Glomerular visceral epithelial cell (primary cell): ENCODE results near the gene ZNF682.
"Not testable (repeated sequence)": the region's sequence is repeated elsewhere in the genome, so short reads cannot be mapped to it uniquely, and the experiment has no call there.

ENCODE experiments used
- DNase-seq: peaks from one replicate; pipeline ENCODE4 v3.0.0-alpha.2; 2016; ENCODE audit errors: extremely low spot score

Gene ZNF682

DNA sequence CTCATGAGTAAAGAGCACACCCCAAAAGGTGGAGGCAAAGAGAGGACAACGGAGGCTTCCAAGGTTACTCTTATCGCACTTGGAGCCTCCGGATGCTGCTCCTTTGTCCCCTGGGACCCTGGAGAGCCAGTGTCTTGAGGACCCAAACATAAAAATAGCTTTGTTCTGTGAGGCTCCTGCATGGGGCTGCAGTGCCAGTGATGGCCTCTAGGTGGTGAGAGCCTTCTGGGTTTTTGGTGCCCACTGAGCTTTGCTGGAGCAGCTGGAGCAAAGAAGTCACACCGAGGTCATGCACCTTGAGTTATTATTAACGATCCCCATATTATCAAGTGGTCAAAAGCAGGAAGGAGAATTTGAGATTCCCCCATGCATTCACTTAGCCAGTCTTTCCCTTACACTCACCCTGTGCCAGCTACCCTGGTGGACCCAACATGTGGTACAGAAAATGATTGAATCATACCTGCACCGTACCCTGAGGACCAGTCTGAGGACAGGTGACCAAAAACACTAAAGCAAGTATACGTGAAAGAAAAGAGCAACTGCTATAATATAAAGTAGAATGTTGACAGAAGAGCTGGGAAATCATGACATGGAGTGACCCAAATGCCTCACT, 41.5 kb downstream of the ZNF682 start:
- no peak for DNase-seq

DNA sequence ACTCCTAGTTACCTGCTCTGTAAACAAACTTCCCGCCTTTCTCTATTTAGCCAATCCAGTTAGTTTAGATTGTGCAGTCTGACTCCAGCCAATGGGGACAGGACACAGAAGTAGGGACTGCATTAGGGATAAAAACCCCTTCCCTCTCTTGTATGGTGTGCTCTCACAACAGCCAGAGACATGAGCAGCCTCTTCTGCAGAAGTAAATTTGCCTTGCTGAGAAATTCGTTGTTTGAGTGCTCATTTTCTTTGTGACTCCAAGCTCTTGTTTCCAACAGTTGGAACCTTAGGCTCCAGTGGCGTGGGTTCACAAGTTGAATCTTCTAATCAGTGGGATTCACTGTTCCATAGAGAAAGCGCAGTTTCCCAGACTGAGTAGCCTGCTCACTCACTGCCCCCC, 72.4 kb downstream of the ZNF682 start:
- no peak for DNase-seq

DNA sequence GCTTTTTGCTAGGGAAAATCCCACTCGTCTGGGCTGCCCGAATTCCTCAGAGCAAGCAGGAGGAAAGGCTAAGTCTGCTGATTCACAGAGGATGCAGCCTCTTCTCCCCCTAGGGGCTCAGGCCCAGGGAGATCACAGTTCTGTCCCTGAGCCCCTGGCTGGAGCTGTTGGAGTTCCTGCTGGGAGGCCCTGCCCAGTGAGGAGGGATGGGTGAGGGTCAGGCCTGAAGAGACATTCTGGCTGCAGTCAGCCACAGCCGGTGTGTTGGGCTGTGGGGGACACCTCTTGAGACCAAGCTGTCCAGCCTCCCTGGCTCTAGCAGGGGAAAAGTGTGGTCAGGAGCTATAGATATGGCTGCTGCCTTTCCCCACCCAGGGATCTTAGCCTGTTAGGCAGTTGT, 73.2 kb downstream of the ZNF682 start:
- DNase-seq: not testable (repeated sequence)

DNA sequence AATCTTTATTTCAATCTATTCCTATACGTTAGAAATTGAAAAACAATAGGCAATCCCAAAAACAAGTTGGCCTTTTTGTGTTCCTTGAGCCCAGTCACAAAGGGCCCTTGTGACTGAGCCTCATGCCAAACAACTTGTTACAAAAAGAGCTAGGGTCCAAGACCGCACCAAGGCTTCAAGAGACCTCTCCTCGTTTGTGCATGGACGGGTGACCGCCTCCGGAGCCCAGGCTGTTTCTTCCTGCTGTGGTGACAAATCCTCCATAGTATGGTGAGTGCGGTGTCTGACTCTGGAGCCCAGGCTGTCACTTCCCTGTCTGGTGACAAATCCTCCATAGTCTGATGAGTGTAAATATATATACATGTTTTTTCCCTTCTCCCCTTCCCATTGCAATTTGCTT, 74.9 kb downstream of the ZNF682 start:
- DNase-seq: no peak

DNA sequence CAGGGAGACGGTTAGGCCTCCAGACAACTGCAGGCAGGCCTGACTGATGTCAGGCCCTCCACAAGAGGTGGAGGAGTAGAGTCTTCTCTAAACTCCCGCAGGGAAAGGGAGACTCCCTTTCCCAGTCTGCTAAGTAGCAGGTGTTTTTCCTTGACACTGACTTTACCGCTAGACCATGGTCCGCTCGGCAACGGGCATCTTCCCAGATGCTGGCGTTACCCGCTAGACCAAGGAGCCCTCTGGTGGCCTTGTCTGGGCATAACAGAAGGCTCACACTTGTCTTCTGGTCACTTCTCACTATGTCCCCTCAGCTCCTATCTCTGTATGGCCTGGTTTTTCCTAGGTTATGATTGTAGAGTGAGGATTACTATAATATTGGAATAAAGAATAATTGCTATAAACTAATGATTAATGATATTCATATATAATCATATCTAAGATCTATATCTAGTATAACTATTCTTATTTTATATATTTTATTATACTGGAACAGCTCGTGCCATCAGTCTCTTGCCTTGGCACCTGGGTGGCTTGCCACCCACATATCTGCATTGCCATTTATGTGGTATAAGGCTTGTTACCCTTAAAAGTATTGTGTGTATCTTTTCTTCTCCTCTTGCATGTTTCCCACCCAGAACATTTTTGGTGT, 80.0 kb downstream of the ZNF682 start:
- not testable (repeated sequence) for DNase-seq

DNA sequence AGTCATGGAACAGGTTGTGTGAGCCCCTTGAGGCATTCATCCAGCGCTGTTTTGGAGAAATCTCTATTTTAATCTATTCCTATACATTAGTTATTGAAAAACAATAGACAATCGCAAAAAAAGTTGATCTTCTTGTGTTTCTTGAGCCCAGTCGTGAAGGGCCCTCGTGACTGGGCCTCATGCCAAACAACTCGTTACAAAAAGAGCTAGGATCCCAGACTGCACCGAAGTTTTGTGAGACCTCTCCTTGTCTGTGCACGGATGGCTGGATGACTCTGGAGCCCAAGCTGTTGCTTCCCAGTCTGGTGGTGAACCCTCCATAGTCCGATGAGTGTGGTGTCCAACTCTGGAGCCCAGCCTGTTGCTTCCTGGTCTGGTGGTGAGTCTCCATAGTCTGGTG, 81.5 kb downstream of the ZNF682 start:
- not testable (repeated sequence) for DNase-seq

DNA sequence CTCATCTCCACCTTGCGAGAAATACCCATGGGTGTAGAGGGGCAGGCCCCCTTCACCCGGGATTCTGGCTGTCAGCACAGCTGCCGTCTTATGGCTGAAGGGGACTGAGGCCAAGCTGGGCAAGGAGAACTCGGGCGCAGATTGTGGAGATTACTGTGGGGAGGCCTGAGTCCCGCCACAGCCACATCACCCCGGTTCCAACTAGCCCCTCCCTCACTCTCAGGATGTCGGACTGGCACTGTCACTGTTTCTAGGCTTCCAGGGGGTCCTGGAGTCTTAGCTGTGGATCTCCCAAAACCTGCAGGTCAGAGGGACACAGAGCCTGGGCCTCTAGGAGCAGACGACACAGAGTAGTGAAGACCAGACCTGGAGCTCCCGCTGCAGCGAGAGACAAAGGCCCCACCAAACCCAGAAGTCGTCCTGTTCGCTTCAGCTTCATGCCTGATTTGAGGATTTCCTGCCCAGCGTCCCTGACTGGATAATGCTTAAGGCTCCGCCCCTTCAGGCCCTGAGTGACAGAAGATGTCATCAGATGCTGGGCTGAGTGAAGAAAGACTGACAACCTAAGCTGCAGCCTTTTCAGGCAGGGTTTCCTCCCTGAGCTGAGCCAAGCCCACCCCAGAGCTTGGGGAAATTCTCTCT, 82.8 kb downstream of the ZNF682 start:
- no peak for DNase-seq

DNA sequence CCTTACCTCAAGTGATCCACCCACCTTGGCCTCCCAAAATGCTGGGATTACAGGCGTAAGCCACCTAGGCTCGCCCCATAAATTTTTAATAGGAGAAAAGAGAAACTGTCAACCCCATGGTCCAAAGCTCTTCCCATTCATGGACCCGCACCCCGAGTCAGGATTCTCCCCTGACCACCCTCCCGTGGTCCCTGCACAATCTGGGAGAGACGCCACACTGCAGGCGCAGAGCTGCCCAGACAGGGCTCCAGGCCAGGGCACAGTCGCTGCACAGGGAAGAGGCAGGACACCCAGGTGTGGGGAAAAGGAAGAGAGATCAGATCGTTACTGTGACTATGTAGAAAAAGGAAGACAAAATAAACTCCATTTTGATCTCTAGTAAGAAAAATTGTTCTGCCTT, 84.1 kb downstream of the ZNF682 start:
- DNase-seq: no peak
